Right atrium auricular region (tissue), 2 donors: ENCODE data around the gene MEAF6. TPM values are rescaled to one million over a fixed set of nuclear protein-coding genes. Genes with fewer than 3 reads are reported as not detected.
"Not testable (repeated sequence)": the region's sequence is repeated elsewhere in the genome, so short reads cannot be mapped to it uniquely, and the experiment has no call there.

Experiments
- DNase-seq: peaks from one replicate; pipeline ENCODE4 v3.0.0-alpha.2; 2019; ENCODE audit warnings: low spot score
- H3K27ac ChIP-seq, 2 donors: fragments of 200-600 bp; sonication (generic); 1 replicate in 1 of 2; 2 replicates in 1 of 2; pipeline ENCODE4 v1.5.1; 2016 to 2019
- H3K27me3 ChIP-seq, 2 donors: fragments of 200-600 bp; sonication (generic); one replicate each; pipeline versions ENCODE4 v1.5.1 to v1.6.0; 2017 to 2019
- H3K36me3 ChIP-seq: fragments of 200-600 bp; sonication (generic); one replicate; pipeline ENCODE4 v1.5.1; 2016
- H3K4me1 ChIP-seq, 2 donors: fragments of 200-600 bp; sonication (generic); one replicate each; pipeline versions ENCODE4 v1.5.1 to v1.6.0; 2017 to 2019
- H3K4me3 ChIP-seq, 2 donors: fragments of 200-600 bp; sonication (generic); 1 replicate in 1 of 2; 2 replicates in 1 of 2; pipeline ENCODE4 v1.5.1; 2017 to 2019; ENCODE audit warnings: mild to moderate bottlenecking in 1 of 2, moderate library complexity in 1 of 2
- H3K9me3 ChIP-seq, 2 donors: fragments of 200-600 bp; sonication (generic); one replicate each; pipeline ENCODE4 v1.5.1; 2019
- total RNA-seq, 2 donors: library from RNA; depleted of rRNA; stranded (reverse); fragments of >200 nt; gene quantifications; one replicate each; pipeline ENCODE4 v1.1.0, GENCODE V29; 2016
- TF ChIP-seq, protein P1 (sequence below), 2 donors: fragments of 200-600 bp; sonication (generic); IDR thresholded peaks; one replicate each; pipeline ENCODE4 v1.5.1; 2019; ENCODE audit warnings: antibody characterized with exemption in 2 of 2

Gene MEAF6
- total RNA-seq, 2 donors from 2014 or later = 50.4 to 61.0 TPM

DNA sequence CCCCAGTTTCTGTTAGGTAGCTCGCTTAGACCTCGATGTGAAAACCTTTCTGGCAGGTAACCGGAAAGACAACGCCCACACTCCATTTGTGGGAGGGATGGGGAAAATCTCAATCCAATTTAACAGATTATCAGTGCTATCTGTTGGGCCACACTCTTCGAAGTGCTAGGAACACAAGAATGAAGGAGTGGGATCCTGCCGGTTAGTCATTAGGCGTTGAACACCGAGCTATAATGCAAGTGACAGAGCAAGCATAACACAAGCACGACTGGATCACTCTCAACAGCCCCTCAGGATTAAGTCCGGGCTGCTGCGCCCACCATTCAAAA, 39.0 kb upstream of the MEAF6 start:
- Histone ChIP-seq H3K36me3 (peaks cover 16% of the 10 kb centered on the region), H3K27me3 (no peaks in the 10 kb centered on the region), H3K4me3 (peak overlapping the region; percentile 77 to 99), H3K9me3 (no peaks in the 10 kb centered on the region), H3K27ac (peak overlapping the region; percentile 84 to 89), H3K4me1 (peaks cover 0 to 37% of the 10 kb centered on the region in 2 donors)
- TF ChIP-seq, protein P1, sequence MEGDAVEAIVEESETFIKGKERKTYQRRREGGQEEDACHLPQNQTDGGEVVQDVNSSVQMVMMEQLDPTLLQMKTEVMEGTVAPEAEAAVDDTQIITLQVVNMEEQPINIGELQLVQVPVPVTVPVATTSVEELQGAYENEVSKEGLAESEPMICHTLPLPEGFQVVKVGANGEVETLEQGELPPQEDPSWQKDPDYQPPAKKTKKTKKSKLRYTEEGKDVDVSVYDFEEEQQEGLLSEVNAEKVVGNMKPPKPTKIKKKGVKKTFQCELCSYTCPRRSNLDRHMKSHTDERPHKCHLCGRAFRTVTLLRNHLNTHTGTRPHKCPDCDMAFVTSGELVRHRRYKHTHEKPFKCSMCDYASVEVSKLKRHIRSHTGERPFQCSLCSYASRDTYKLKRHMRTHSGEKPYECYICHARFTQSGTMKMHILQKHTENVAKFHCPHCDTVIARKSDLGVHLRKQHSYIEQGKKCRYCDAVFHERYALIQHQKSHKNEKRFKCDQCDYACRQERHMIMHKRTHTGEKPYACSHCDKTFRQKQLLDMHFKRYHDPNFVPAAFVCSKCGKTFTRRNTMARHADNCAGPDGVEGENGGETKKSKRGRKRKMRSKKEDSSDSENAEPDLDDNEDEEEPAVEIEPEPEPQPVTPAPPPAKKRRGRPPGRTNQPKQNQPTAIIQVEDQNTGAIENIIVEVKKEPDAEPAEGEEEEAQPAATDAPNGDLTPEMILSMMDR (IDR thresholded peaks at IDR 0.05) = no peak
- DNase-seq = no peak

DNA sequence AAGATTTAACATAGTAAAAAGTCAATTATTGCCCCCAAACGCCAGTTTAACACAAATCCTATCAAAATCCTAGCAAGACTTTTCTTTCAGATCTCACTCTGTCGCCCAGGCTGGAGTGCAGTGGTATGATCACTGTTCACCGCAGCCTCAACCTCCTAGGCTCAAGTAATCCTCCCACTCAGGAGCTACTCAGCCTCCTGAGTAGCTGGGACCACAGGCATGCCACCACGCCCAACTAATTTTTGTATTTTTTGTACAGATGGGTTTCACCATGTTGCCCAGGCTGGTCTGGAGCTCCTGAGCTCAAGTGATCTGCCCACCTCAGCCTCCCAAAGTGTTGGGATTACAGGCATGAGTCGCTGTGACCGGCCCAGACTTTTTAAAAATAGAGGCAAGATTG, 34.8 kb upstream of the MEAF6 start:
- no peak overlapping the region for H3K27ac ChIP-seq
- H3K4me1 ChIP-seq = peaks cover 0 to 18% of the 10 kb centered on the region in 2 donors
- H3K36me3 ChIP-seq = peaks cover 48% of the 10 kb centered on the region

DNA sequence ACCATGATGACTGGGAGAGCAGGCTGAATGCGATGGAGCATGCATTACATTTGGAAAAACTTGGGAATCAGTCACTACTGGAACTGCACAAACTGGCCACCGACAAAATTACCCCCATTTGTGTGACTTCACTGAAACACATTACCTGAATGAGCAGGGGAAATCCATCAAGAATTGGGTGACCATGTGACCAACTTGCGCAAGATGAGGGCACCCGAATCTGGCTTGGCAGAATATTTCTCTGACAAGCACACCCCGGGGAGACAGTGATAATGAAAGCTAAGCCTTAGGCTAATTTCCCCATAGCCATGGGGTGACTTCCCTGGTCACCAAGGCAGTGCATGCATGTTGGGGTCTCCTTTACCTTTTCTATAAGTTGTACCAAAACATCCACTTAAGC, 30.5 kb upstream of the MEAF6 start:
- DNase-seq = peak; percentile 42
- peaks cover 0 to 3% of the 10 kb centered on the region in 2 donors for H3K4me1 ChIP-seq
- no peaks in the 10 kb centered on the region for H3K9me3 ChIP-seq
- TF ChIP-seq, protein P1 (IDR thresholded peaks at IDR 0.05) = no peak
- no peaks in the 10 kb centered on the region for H3K27me3 ChIP-seq
- peaks cover 56% of the 10 kb centered on the region for H3K36me3 ChIP-seq
- no peak overlapping the region for H3K4me3 ChIP-seq
- H3K27ac ChIP-seq = no peak overlapping the region

More for the DNA sequence above, 34.8 kb upstream of the MEAF6 start:
- no peaks in the 10 kb centered on the region for H3K27me3 ChIP-seq
- DNase-seq = no peak
- H3K4me3 ChIP-seq = no peak overlapping the region
- H3K9me3 ChIP-seq = no peaks in the 10 kb centered on the region
- TF ChIP-seq, protein P1 (IDR thresholded peaks at IDR 0.05) = no peak

DNA sequence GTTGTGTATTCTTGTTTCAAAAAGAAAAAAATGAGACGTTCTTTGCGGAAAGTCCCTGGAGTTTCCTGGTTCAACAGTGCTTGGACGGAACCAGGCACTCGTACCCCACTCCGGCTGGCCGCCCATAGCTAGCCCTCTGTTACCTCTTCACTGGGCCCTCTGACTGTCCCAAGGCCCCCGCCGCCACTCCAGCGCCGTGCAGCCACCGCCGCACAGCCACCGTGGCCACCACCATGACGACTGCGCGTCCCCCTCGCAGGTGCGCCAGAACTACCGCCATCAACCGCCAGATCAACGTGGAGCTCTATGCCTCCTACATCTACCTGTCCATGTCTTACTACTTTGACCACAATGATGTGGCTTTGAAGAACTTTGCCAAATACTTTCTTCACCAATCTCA, 30.0 kb upstream of the MEAF6 start:
- peaks cover 61% of the 10 kb centered on the region for H3K36me3 ChIP-seq
- TF ChIP-seq, protein P1 (IDR thresholded peaks at IDR 0.05) = no peak

DNA sequence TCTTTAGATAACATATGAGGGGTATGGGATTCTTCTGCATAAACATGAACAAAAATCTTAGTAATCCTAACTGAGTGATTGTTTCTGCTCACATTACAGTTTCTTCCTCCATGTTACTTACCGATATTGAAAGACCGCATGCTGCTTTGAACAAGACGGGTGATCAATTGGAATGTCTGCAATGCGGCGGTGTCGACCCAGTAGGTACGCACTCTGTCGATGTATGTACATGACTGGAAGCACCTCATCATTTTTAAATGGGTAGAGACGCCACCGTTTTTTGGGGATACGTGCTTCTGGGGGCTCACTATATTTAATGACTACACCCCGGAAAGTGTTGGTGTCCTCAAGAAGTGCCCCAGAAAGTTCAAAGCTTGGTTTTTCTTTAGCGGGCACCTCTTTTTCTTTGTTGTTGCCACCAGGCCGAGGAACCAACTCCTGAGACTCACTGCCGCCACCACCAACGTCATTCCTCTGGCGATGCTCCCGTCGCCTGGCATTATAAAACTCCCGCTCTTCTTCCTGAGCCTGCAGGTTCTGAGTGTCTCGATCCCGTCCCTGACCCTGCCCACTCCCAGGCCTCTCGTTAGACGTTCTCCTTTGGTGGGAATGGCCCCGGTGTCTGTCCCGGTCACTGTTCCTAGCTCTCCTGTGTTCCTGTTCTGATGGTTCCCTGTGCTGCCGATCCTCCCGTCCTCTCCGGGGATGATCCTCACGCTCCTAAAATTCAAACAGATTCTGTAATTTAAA, 25.6 kb upstream of the MEAF6 start:
- DNase-seq = peak; percentile 28
- Histone ChIP-seq H3K4me1 (no peaks in the 10 kb centered on the region), H3K27me3 (no peaks in the 10 kb centered on the region), H3K4me3 (no peak overlapping the region), H3K36me3 (peaks cover 70% of the 10 kb centered on the region), H3K9me3 (no peaks in the 10 kb centered on the region), H3K27ac (no peak overlapping the region)
- TF ChIP-seq, protein P1 (IDR thresholded peaks at IDR 0.05) = no peak

More for the DNA sequence above, 30.0 kb upstream of the MEAF6 start:
- no peak overlapping the region for H3K27ac ChIP-seq
- no peak overlapping the region for H3K4me3 ChIP-seq
- no peaks in the 10 kb centered on the region for H3K27me3 ChIP-seq
- no peaks in the 10 kb centered on the region for H3K4me1 ChIP-seq
- DNase-seq = peak; percentile 34
- no peaks in the 10 kb centered on the region for H3K9me3 ChIP-seq

DNA sequence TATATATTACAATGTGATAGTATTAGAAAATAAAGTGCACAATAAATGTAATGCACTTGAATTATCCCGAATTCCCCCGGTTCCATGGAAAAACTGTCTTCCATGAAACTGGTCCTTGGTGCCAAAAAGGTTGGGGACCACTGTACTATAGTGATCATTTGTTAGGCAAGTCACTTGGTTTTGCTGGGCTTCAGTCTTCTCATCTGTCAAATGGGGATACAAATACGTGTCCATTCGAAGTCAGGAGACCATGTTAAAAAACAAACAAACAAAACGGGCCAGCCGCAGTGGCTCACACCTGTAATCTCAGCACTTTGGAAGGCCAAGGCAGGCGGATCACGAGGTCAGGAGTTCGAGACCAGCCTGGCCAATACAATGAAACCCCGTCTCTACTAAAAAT, 24.6 kb upstream of the MEAF6 start:
- DNase-seq = peak; percentile 11
- not testable (repeated sequence) for H3K27me3 ChIP-seq, H3K27ac ChIP-seq, H3K9me3 ChIP-seq, H3K4me3 ChIP-seq, H3K4me1 ChIP-seq
- H3K36me3 ChIP-seq = peaks cover 63% of the 10 kb centered on the region
